ENCODE data around the gene TMTC1.

- peak in 2 of 3 experiments; percentile 22 to 23 for TF ChIP-seq CTCF (IDR thresholded peaks at IDR 0.05)
- TF ChIP-seq POLR2A (IDR thresholded peaks at IDR 0.05), result no peak
These were observed 192.4 kb downstream of the TMTC1 start for GRCh38 chr12:29591140-29592020.
